Measurements from ENCODE around the gene INPP4A. TPM values are rescaled to one million over a fixed set of nuclear protein-coding genes. Genes with fewer than 3 reads are reported as not detected.

The INPP4A gene
- total RNA-seq = 10 to 100 TPM; 30.2 to 45.1 (median 37.8) TPM

GRCh38 chr2:98444436-98445176, at the start of gene INPP4A:
TSS of gene INPP4A (plus strand) at chr2:98444858. CDS start at chr2:98520049, 75,191 bp downstream.
- peak; percentile 95 for ATAC-seq
- WGBS, 2 donors (ENCODE audit: low coverage in 1 of 2) = 0% methylated on average over 1 to 7 of the region's 75 CpGs
- Histone ChIP-seq H3K27ac (peak within 1 kb of the TSS; percentile 10 to 94 (median 90)), H3K9me3 (no peaks in the 10 kb centered on the region), H3K4me1 (peaks cover 0 to 49% (median 10%) of the 10 kb centered on the region in 3 donors), H3K36me3 (no peaks in the 10 kb centered on the region), H3K27me3 (no peaks in the 10 kb centered on the region), H3K4me3 (peak within 1 kb of the TSS; percentile 63 to 87)
- TF ChIP-seq EP300 (IDR thresholded peaks at IDR 0.05) (no peak), POLR2A (IDR thresholded peaks at IDR 0.05) (peak; percentile 55 to 56), POLR2AphosphoS5 (IDR thresholded peaks at IDR 0.05) (peak; percentile 43), CTCF (IDR thresholded peaks at IDR 0.05) (peak in 3 of 4 experiments; percentile 33 to 47 (median 34))

GRCh38 chr2:98395977-98396376, 48.7 kb upstream of the INPP4A start:
- 88 to 100% methylated on average over 2 to 5 of the region's 6 CpGs for WGBS, 2 donors (ENCODE audit: low coverage in 1 of 2)
- no peak for ATAC-seq
- Histone ChIP-seq H3K4me1 (no peaks in the 10 kb centered on the region), H3K4me3 (no peak overlapping the region), H3K27ac (no peak overlapping the region), H3K27me3 (peaks cover 18% of the 10 kb centered on the region), H3K36me3 (no peaks in the 10 kb centered on the region), H3K9me3 (no peaks in the 10 kb centered on the region)
- TF ChIP-seq EP300 (IDR thresholded peaks at IDR 0.05) (no peak), POLR2AphosphoS5 (IDR thresholded peaks at IDR 0.05) (no peak), CTCF (IDR thresholded peaks at IDR 0.05) (no peak), POLR2A (IDR thresholded peaks at IDR 0.05) (no peak)

- 93% methylated on average over 4 of the region's 23 CpGs; no CpG with 5 or more reads in 1 of the 2 donors for WGBS, 2 donors (ENCODE audit: low coverage in 1 of 2)
- H3K27ac ChIP-seq = no peak overlapping the region
- TF ChIP-seq POLR2AphosphoS5 (IDR thresholded peaks at IDR 0.05) (no peak), CTCF (IDR thresholded peaks at IDR 0.05) (no peak), POLR2A (IDR thresholded peaks at IDR 0.05) (no peak)
- no peaks in the 10 kb centered on the region for H3K36me3 ChIP-seq
- H3K4me1 ChIP-seq = no peaks in the 10 kb centered on the region
- no peaks in the 10 kb centered on the region for H3K9me3 ChIP-seq
- no peak for ATAC-seq
- H3K27me3 ChIP-seq = peaks cover 18% of the 10 kb centered on the region
- no peak overlapping the region for H3K4me3 ChIP-seq
These were observed 47.8 kb upstream of the INPP4A start for GRCh38 chr2:98396745-98397355.

- Histone ChIP-seq H3K27ac (no peak overlapping the region), H3K4me1 (no peaks in the 10 kb centered on the region), H3K9me3 (no peaks in the 10 kb centered on the region), H3K27me3 (peaks cover 18% of the 10 kb centered on the region), H3K4me3 (no peak overlapping the region), H3K36me3 (no peaks in the 10 kb centered on the region)
- no peak for ATAC-seq
- WGBS, 2 donors (ENCODE audit: low coverage in 1 of 2) = 61 to 85% methylated on average over 3 to 4 of the region's 4 CpGs
- no peak for TF ChIP-seq CTCF (IDR thresholded peaks at IDR 0.05)
- TF ChIP-seq EP300 (IDR thresholded peaks at IDR 0.05) = no peak
- TF ChIP-seq POLR2A (IDR thresholded peaks at IDR 0.05) = no peak
- no peak for TF ChIP-seq POLR2AphosphoS5 (IDR thresholded peaks at IDR 0.05)
These were observed 45.5 kb upstream of the INPP4A start for GRCh38 chr2:98399140-98399539.

- Histone ChIP-seq H3K27ac (no peak overlapping the region), H3K36me3 (no peaks in the 10 kb centered on the region), H3K4me1 (no peaks in the 10 kb centered on the region), H3K9me3 (no peaks in the 10 kb centered on the region), H3K4me3 (no peak overlapping the region), H3K27me3 (no peaks in the 10 kb centered on the region)
- no peak for TF ChIP-seq EP300 (IDR thresholded peaks at IDR 0.05)
- no peak for TF ChIP-seq CTCF (IDR thresholded peaks at IDR 0.05)
- TF ChIP-seq POLR2AphosphoS5 (IDR thresholded peaks at IDR 0.05) = no peak
- TF ChIP-seq POLR2A (IDR thresholded peaks at IDR 0.05) = no peak
- no peak for ATAC-seq
These were observed 40.8 kb upstream of the INPP4A start for GRCh38 chr2:98403878-98404277.
